IPS-NIHi7 (cell line): Measurements from ENCODE around the gene PPM1F.
"Not testable (repeated sequence)": the region's sequence is repeated elsewhere in the genome, so short reads cannot be mapped to it uniquely, and the experiment has no call there.

Source experiments
- DNase-seq: peaks from one replicate; pipeline ENCODE4 v3.0.0; 2012; ENCODE audit warnings: mixed read lengths; ENCODE audit errors: extremely low spot score

Gene PPM1F

DNA sequence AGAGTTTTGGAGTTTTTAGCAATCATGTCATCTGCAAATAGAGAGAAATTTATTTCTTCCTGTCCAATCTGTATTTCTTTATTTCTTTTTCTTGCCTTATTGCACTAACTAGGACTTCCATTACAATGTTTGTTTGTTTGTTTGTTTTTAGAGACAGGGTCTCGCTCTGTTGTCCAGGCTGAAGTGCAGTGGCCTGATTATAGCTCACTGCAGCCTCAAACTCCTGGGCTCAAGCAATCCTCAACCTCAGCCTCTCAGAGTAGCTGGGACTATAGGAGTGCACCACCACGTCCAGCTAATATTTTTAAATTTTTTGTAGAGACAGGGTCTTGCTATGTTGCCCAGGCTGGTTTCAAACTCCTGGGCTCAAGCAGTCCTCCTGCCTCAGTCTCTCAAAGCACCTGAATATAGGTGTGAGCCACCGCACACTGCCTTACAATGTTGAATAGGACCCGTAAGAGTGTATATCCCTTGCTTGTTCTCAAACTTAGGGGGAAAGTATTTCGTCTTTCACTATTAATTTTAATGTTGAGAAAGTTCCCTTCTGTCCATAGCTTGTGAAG is 55.6 kb downstream of the PPM1F start:
- no peak for DNase-seq

DNA sequence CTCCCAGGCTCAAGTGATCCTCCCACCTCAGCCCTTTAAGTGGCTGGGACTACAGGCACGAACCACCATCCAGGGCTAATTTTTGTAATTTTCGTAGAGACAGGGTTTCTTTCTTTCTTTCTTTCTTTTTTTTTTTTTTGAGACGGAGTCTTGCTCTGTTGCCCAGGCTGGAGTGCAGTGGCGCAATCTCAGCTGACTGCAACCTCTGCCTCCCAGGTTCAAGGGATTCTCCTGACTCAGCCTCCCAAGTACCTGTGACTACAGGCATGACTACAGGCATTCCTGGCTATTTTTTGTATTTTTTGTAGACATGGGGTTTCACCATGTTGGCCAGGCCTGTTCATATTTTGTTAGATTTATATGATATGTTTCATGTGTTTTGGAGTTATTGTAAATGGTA is 56.4 kb downstream of the PPM1F start:
- not testable (repeated sequence) for DNase-seq

- no peak for DNase-seq
These were observed 57.8 kb downstream of the PPM1F start for GRCh38 chr22:21894799-21895198.

DNA sequence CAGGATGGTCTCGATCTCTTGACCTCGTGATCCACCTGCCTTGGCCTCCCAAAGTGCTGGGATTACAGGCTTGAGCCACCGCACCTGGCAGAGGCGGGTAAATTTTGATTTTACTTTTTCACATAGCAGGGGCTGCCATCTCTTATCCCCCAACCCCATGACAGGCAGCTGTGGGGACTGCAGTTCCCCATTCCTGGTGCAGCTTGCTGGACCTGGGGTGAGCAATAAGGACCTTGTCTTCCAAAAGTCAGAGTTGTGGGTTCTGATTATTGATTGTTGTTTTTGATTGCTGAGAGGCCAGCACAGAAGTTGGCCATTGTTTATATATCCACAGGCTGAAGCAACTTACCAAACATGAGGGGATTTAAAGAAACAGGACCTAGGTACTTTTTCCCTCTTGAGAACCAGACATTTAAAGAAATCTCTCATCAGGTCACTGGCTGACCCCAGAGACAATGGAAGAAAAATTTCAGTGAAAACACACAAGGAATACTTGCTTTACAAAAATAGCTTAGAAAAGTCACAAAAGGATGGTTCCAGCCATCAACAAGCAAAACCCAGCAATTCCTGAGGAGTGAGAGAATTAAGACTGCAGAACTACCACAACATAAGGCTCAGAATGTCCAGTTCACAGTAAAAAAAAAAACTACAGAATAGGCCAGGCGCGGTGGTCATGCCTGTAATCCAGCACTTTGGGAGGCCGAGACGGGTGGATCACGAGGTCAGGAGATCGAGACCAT is 63.2 kb downstream of the PPM1F start:
- no peak for DNase-seq

GRCh38 chr22:21887841-21888240 is 64.8 kb downstream of the PPM1F start:
- DNase-seq: no peak

DNA sequence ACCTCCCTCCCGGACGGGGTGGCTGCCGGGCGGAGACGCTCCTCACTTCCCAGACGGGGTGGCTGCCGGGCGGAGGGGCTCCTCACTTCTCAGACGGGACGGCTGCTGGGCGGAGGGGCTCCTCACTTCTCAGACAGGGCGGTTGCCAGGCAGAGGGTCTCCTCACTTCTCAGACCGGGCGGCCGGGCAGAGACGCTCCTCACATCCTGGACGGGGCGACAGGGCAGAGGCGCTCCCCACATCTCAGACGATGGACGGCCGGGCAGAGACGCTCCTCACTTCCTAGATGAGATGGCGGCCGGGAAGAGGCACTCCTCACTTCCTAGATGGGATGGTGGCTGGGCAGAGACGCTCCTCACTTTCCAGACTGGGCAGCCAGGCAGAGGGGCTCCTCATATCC is 68.7 kb downstream of the PPM1F start:
- DNase-seq: not testable (repeated sequence)

GRCh38 chr22:21882754-21883333 is 69.8 kb downstream of the PPM1F start:
- DNase-seq: not testable (repeated sequence)

DNA sequence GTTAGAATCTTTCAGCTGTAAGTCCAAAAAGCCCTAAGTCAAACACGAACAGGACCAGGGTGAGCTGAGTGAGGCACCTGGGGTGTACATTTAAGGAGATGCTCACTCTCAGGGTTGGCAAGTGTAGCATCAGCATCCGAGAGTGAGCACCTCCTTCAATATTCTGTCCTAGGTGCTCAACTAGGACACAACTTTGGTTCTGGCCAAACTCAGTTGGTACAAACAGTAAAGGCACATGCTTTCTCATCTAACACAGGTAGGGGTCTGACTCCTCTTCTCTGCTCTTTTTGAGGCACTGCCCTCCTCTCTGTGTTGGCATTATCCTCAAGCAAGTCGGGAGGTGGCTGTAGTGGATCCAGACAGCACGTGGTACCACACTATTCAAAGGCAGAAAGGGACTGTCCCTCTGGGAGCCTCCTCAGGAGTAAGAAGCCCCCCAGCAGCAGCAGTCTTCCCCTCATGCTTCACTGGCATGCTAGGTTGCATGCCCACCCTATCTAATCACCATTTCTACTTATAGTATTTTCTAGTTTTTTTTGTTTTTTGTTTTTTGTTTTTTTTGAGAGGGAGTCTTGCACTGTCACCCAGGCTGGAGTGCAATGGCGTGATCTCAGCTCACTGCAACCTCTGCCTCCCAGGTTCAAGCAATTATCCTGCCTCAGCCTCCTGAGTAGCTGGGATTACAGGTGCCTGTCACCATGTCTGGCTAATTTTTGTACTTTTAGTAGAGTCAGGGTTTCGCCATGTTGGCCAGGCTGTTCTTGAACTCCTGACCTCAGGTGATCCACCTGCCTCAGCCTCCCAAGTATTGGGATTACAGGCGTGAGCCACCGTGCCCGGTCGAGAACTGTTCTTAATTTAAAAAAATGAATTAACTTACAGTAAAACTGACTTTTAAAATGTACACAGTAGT is 70.6 kb downstream of the PPM1F start:
- no peak for DNase-seq

DNA sequence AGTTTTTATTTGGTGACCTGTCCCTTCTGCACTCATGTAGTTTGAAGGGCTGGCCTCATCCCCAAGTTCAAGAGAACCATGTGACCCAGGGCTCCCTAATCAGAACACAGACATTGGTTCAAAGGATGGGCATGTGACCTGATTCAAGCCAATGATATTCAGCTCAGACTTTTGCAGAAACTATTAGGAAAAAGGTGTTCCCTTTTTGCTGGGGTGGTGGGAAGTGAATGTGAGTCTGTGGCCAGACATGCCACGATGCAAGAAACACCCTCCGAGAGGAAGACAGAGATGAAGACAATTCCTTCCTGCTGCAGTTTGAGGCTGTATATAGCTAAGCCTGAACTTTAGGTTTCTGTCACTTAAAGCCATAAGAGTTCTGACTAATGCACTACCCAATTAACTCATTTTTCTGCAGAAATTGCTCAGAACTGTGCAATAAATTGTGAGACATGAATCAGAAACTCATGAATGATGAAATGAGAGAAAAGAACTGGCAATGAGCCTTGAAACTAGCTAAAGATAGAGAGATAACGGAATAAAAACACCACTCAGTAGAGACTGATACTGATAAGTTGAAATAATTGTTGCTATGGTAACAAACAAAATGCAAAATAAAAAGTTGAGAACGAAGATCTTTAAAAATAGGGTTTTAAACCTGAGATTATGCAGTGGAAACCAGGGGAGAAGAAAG is 76.0 kb downstream of the PPM1F start:
- DNase-seq: no peak

- not testable (repeated sequence) for DNase-seq
These were observed 77.7 kb downstream of the PPM1F start for GRCh38 chr22:21874953-21875352.

- no peak for DNase-seq
These were observed 79.0 kb downstream of the PPM1F start for GRCh38 chr22:21873619-21874018.

DNA sequence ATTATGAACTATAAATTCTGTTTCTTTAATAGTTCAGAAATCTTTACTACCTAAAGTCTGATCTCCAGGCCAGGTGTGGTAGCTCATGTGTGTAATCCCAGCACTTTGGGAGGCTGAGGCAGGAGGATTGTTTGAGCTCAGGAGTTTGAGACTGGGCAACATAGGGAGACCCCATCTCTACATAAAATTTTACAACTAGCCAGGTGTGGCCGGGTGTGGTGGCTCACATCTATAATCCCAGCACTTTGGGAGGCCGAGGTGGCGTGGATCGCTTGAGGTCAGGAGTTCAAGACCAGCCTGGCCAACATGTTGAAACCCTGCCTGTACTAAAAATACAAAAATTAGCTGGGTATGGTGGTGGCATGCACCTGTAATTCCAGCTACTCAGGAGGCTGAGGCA is 79.9 kb downstream of the PPM1F start:
- DNase-seq: not testable (repeated sequence)
